NCI-H2196 (cell line): ENCODE measurements around the gene ITPK1.
"Not testable (repeated sequence)": the region's sequence is repeated elsewhere in the genome, so short reads cannot be mapped to it uniquely, and the experiment has no call there.

Experiments
- DNase-seq: peaks from one replicate; lab custom pipeline; 2025; ENCODE audit not compliant: unreplicated experiment; lab: John Stamatoyannopoulos, UW

ITPK1 gene

GRCh38 chr14:93115821-93116675, at the start of gene ITPK1:
Gene ITPK1, minus strand, starts transcription at chr14:93115925. Its CDS starts 762 bp downstream, at chr14:93115163.
- DNase-seq, result peak; percentile 42

GRCh38 chr14:93163564-93163963, 47.8 kb upstream of the ITPK1 start:
- no peak for DNase-seq

GRCh38 chr14:93161411-93161940, 45.8 kb upstream of the ITPK1 start:
- no peak for DNase-seq

GRCh38 chr14:93160353-93160801, 44.7 kb upstream of the ITPK1 start:
- peak; percentile 10 for DNase-seq

GRCh38 chr14:93159625-93160352, 44.1 kb upstream of the ITPK1 start:
- DNase-seq, result not testable (repeated sequence)

GRCh38 chr14:93158349-93158748, 42.6 kb upstream of the ITPK1 start:
- DNase-seq, result not testable (repeated sequence)

DNA sequence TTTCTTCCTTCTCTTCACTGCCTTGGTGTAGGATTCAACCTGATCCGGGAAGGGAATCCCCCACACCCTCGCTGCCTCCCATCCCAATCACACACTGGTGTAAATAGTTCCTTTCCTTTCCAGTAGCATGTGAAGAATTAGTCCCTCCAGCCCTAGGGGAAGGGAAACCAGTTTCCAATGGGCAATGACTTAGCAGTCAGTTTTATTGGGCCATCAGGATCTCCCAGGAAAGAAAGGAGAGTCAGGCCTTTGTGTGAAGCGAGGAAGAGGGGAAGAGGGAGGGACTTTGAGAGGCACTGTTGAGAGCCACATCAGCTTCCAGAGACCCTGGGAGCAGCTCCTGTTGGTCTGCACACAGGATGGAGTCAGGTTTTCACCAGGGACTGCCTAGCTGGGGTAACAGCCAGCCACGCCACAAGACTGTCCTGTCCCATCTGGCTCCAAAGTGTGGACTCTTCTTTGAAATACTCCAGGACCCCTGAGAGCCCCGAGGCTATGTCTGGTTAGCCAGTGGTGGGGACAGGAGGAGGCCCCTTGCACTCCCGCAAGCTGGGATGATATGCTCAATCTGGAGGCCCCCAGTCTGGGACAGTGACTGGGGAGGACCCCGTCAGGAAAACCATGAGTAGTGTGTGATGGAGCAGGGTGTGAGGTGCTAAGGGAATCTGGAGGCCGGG, 41.1 kb upstream of the ITPK1 start:
- no peak for DNase-seq

DNA sequence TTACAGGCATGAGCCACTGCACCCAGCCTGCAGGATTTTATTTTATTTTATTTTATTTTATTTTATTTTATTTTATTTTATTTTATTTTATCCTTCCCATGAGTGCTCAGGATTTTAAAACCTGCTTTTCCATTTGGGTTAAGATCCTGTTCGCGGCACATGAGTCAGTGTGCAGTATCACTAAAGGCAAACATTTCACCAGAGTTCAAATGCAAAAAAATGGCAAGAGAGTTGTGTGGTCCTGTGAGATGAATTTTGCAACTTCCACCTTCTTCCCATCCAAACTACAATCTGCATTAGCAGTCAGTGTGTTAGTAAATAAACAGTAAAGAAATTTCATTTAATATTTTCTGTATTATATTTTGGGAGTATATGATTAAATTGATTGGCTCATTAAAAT, 39.9 kb upstream of the ITPK1 start:
- no peak for DNase-seq

GRCh38 chr14:93153121-93153520, 37.4 kb upstream of the ITPK1 start:
- DNase-seq, result no peak

GRCh38 chr14:93150227-93151208, 34.8 kb upstream of the ITPK1 start:
- DNase-seq, result no peak

DNA sequence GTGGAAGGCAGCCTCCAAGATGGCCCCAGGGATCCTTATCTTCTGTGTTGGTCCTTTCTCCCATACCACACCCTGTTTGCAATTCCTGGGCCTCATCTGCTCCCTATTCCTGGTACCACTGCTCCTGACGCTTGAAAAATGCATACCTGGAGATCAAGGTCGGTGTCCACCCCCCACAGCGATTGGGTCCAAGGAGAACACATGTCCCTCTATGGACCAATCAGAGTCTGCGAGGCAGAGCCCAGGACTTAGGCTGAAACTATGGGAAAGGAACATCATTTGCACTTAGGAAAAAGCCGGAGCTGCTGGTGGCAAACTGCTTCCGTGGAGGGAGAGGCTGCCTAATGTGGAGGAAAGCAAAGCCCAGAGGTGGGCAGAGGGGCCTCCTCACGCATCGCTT, 33.3 kb upstream of the ITPK1 start:
- DNase-seq, result no peak

- no peak for DNase-seq
Measured at GRCh38 chr14:93146119-93146518, 30.4 kb upstream of the ITPK1 start.

DNA sequence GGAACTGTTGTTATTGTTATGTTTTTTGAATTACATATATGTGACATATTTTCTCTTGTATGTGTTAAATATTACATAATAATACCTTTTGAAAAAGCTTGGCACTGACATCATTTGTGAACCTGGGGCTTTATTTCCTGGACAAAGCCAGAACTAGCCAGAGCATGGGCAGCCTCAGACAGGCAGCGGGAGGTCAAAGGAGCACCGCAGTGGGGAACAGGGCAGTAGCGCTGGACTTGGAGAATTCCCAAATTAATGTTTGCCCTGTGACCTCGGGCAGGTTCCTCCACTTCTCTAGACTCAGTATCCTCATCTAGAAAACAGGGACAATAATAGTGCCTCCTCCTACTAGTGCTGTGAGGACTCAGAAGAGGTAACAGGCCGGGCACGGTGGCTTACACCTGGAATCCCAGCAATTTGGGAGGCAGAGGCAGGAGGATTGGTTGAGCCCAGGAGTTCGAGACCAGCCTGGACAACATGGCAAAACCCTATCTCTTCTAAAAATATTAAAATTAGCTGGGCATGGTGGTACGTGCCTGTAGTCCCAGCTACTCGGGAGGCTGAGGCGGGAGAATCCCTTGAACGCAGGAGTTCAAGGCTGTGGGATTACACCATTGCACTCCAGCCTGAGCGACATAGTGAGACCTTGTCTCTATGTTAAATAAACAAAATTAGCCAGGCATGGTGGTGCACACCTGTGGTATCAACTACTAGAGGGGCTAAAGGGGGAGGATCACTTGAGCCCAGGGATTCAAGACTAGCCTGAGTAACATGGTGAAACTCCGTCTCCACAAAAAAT, 27.3 kb upstream of the ITPK1 start:
- DNase-seq, result no peak

DNA sequence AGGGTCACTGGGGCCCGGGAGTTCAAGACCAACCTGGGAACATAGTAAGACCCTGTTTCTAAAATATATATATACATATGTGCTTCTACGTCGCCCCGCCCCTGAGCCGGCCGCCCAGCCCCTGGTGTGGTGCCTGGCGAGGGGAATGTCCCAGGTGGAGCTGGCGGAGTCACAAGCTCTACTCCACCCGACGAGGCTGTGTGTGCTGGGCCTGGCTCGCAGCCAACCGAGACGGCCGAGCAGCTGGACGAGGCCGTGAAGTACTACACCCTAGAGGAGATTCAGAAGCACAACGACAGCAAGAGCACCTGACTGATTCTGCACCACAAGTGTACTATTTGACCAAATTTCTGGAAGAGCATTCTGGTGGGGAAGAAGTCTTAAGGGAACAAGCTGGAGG, 22.1 kb upstream of the ITPK1 start:
- DNase-seq, result peak; percentile 57

GRCh38 chr14:93136508-93136907, 20.8 kb upstream of the ITPK1 start:
- not testable (repeated sequence) for DNase-seq

DNA sequence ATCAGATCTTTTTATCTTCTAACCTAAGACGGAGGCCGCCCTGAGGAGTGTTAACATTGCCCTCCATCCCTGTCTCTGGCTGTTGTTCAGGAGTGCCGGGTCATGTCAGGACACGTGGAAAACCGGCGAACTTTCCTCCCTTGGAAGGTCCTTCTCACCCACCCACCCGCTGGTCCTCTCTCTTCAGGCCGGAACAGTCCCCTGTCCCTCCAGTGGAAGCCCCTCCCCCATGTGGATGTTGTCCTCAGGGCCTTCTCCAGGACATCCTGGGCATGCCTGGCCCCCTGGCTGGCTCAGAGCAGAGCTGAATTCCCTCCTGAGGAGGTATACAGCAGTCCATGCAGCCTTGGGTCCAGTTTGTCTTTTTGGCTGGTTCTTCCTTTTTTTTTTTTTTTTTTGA, 20.3 kb upstream of the ITPK1 start:
- no peak for DNase-seq

DNA sequence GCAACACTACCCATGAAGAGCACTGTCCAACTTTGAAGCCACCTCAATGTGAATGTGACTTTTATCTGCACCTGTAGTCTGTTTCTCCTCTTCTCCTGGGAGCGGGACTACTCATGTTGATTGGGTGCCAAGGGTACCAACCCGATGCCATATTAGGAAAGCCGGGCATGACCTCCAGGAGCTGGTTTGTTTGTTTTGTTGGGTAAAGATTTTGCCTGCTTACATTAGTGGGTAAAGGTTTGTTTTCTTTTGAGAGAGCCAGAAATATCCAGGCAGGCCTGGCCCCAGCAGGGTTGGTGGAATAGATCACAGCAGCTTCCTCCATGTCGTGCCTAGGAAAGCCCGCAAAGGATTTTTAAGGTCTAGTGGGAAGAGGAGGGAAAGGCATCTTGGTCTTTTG, 19.7 kb upstream of the ITPK1 start:
- DNase-seq, result peak; percentile 23

GRCh38 chr14:93133464-93133863, 17.7 kb upstream of the ITPK1 start:
- no peak for DNase-seq

GRCh38 chr14:93132472-93133065, 16.8 kb upstream of the ITPK1 start:
- DNase-seq, result no peak
